Ishikawa (cell line): Measurements from ENCODE around the gene ASPA.

Experiments used
- CEBPB ChIP-seq: IDR thresholded peaks from 2 replicates; pipeline ENCODE4 v1.6.1; 2012
- CREB1 ChIP-seq: IDR thresholded peaks from 2 replicates; pipeline ENCODE4 v1.6.1; 2012; ENCODE audit warnings: low read depth
- EGR1 ChIP-seq: IDR thresholded peaks from 2 replicates; pipeline ENCODE4 v1.6.1; 2012
- EP300 ChIP-seq: IDR thresholded peaks from 2 replicates; pipeline ENCODE4 v1.6.1; 2012; ENCODE audit warnings: borderline replicate concordance
- FOXM1 ChIP-seq: IDR thresholded peaks from 2 replicates; pipeline ENCODE4 v1.6.1; 2012; ENCODE audit warnings: low read depth, borderline replicate concordance
- NFIC ChIP-seq: IDR thresholded peaks from 2 replicates; pipeline ENCODE4 v1.6.1; 2012
- RAD21 ChIP-seq: IDR thresholded peaks from 2 replicates; pipeline ENCODE4 v1.6.1; 2012; ENCODE audit warnings: low read depth
- REST ChIP-seq: IDR thresholded peaks from 2 replicates; pipeline ENCODE4 v1.6.1; 2012; ENCODE audit warnings: low read depth, mild to moderate bottlenecking
- TAF1 ChIP-seq: IDR thresholded peaks from 2 replicates; pipeline ENCODE4 v1.6.1; 2012; ENCODE audit warnings: low read depth, mild to moderate bottlenecking
- TCF12 ChIP-seq: IDR thresholded peaks from 2 replicates; pipeline ENCODE4 v1.6.1; 2012; ENCODE audit warnings: low read depth
- TEAD4 ChIP-seq: IDR thresholded peaks from 2 replicates; pipeline ENCODE4 v1.6.1; 2012
- USF1 ChIP-seq: IDR thresholded peaks from 2 replicates; pipeline ENCODE4 v1.6.1; 2012
- YY1 ChIP-seq: IDR thresholded peaks from 2 replicates; pipeline ENCODE4 v1.6.1; 2012; ENCODE audit warnings: low read depth
- ZBTB7A ChIP-seq: IDR thresholded peaks from 2 replicates; pipeline ENCODE4 v1.6.1; 2012; ENCODE audit warnings: low read depth
- TF ChIP-seq, protein P1 (sequence below): IDR thresholded peaks from 2 replicates; pipeline ENCODE4 v1.6.1; 2012

ASPA gene

GRCh38 chr17:3528403-3528851, 52.6 kb downstream of the ASPA start:
- TF ChIP-seq TCF12, result no peak
- TF ChIP-seq YY1, result no peak
- no peak for TF ChIP-seq EP300

DNA sequence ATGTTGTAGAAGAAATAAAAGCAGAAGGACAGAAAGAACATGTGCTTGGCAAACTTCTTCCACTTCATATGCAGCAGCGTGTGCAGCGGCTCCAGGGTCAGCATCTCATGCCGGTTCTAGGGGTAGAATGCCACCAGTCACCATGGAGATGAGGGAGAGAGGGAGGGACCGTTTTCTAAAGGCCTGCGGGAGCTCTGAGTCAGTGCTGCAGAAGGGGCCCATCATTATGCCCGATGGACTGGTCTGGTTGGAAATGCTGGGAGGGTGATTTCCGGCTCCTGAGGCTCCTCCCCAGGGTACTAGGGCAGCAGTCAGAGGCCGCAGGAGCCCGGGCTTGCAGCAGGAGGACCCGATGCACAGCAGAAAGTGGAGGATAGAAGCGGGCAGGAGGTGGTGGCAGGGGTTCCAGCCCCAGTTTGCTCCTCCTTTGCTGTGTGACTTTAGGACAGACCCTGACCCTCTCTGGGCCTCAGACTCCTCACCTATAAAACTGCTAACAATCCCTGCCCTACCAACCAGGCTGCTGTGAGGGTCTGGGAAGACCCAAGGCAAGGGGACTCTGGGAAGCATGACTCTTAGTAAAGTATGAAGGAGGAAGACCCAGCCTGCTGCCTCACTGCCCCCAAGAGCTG, 53.2 kb downstream of the ASPA start:
- TF ChIP-seq EP300 (no peak), TCF12 (no peak), CEBPB (no peak), NFIC (no peak)

GRCh38 chr17:3529817-3530741, 54.3 kb downstream of the ASPA start:
- TF ChIP-seq, protein P1, sequence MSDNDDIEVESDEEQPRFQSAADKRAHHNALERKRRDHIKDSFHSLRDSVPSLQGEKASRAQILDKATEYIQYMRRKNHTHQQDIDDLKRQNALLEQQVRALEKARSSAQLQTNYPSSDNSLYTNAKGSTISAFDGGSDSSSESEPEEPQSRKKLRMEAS, result no peak; the same call in none of the 2 replicates
- TF ChIP-seq YY1 (no peak), EP300 (0 out of 2 replicates have a peak, but pooled peaks have one; percentile 15), TAF1 (no peak), TCF12 (0 out of 2 replicates have a peak, but pooled peaks have one; percentile 12), NFIC (no peak), REST (no peak), FOXM1 (no peak), TEAD4 (peak; percentile 74)

DNA sequence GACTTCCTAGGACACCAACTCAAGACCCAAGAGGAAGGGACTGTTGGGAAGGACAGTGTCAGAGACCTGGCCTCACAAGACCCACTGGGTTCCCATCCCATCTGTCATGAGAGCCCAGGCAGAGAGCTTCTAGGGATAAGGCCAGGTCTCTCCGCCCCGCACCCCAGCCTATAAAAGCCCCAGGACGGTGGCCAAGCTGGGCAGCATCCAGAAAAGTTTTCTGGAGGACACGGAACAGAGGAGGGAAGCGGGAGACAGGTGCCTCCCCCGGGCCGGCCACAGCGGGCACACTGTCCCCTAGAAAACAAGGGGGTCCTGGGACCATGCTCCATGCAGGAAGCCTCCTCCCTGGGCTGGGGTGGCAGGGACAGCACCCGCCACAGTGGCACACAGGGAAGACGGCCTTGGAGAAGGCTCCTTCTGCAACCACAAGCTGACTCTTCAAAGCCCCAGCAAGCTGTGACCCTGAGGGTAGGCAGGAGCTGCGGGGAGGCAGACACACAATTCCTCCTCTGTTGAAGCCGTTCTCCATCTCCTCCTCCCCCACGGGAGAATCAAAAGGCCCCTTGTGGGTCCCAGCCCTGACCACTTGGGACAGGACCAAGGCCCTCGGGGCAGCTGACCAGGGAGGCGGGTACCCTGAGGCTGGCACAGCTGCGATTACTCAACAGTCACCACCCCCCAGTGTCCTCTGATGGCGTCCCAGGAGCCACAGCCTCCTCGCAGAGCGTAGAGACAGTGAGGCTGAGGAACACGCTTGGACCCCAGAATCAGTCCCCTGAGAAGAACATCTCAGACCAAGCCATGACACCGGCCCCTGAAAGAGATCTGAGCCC, 55.7 kb downstream of the ASPA start:
- TF ChIP-seq USF1 (no peak), EP300 (no peak), FOXM1 (no peak), TCF12 (no peak), CREB1 (no peak), CEBPB (no peak), RAD21 (no peak), REST (no peak), TAF1 (no peak)

DNA sequence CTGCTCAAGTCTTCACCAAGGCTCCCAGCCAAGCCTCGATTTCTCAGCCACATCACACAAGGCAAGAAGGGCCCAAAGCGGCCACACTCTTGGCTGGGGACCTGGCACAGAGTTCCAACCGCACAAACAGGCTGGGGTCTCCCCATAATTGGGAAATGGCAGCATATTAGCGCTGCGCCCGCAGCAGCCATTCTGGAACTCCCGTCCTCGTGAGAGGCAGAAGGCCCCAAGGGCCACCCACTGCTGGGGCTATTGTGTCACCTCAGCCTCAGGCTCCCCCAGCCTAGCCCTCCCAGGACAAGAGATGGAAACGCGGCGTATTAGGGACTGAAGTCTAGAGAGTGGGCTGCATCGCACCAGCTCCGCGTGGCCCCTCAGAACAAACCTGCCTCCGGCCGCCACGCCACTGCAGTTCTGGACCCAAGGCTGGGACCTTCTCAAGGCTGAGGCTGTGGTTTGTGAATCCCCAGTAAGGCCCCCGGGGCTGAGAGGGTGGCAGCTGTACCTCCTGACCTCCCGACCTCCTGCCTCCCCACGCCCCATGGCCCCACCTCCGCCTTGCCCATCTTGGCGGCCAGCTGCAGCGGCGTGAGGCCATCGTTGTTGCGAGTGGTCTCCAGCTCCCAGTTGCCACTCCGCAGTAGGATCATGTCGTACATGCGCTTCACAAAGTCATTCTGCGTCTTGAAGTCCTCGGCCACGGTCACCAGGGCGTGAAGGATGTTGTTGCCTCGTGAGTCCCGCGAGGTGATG, 56.5 kb downstream of the ASPA start:
- TF ChIP-seq USF1 (no peak), YY1 (no peak), CEBPB (no peak), EGR1 (no peak), TEAD4 (no peak), TAF1 (no peak), EP300 (no peak), CREB1 (no peak), ZBTB7A (no peak), RAD21 (no peak), TCF12 (no peak), REST (no peak)
